Measurements from ENCODE around the gene ARHGEF7.

ARHGEF7 gene

DNA sequence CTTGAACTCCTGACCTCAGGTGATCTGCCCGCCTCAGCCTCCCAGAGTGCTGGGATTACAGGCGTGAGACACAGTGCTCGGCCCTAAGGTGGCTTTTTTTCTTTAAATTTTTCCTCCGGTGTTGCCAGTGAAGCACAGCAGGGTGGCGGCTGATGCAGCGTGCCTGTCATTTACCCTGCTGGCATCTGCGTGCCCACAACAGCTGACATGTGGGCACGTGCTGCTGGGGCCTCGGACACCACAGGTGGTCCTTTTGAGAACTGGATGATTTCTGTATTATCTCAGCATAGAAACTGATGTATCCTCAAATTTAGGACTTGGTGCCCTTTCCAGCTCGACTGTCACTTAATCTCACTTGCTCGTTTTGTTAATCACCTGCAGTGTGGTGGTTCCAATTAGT is 174.1 kb downstream of the ARHGEF7 start:
- TF ChIP-seq, protein P1, sequence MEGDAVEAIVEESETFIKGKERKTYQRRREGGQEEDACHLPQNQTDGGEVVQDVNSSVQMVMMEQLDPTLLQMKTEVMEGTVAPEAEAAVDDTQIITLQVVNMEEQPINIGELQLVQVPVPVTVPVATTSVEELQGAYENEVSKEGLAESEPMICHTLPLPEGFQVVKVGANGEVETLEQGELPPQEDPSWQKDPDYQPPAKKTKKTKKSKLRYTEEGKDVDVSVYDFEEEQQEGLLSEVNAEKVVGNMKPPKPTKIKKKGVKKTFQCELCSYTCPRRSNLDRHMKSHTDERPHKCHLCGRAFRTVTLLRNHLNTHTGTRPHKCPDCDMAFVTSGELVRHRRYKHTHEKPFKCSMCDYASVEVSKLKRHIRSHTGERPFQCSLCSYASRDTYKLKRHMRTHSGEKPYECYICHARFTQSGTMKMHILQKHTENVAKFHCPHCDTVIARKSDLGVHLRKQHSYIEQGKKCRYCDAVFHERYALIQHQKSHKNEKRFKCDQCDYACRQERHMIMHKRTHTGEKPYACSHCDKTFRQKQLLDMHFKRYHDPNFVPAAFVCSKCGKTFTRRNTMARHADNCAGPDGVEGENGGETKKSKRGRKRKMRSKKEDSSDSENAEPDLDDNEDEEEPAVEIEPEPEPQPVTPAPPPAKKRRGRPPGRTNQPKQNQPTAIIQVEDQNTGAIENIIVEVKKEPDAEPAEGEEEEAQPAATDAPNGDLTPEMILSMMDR (conservative IDR thresholded peaks at IDR 0.05): no peak
- no peak for TF ChIP-seq ZFX (IDR thresholded peaks at IDR 0.05)
- H3K27ac ChIP-seq: no peak overlapping the region

DNA sequence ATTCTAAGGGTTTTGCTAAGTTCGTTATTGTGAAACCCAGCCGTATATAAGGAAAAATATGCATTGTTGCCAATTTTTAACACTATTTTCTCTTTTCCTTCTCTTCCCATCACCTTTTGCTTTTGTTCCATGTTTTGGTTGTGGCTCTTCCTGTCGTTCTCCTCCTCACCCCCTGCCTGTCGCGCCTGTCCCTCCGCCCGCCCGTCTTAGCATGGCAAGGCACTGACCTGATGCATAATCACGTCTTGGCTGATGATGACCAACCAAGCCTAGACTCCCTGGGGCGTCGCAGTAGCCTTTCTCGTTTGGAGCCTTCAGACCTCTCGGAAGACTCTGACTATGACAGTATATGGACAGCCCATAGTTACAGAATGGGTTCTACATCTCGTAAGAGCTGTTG is 176.8 kb downstream of the ARHGEF7 start:
- TF ChIP-seq ZFX (IDR thresholded peaks at IDR 0.05): no peak
- TF ChIP-seq, protein P1 (conservative IDR thresholded peaks at IDR 0.05): no peak
- H3K27ac ChIP-seq: no peak overlapping the region

DNA sequence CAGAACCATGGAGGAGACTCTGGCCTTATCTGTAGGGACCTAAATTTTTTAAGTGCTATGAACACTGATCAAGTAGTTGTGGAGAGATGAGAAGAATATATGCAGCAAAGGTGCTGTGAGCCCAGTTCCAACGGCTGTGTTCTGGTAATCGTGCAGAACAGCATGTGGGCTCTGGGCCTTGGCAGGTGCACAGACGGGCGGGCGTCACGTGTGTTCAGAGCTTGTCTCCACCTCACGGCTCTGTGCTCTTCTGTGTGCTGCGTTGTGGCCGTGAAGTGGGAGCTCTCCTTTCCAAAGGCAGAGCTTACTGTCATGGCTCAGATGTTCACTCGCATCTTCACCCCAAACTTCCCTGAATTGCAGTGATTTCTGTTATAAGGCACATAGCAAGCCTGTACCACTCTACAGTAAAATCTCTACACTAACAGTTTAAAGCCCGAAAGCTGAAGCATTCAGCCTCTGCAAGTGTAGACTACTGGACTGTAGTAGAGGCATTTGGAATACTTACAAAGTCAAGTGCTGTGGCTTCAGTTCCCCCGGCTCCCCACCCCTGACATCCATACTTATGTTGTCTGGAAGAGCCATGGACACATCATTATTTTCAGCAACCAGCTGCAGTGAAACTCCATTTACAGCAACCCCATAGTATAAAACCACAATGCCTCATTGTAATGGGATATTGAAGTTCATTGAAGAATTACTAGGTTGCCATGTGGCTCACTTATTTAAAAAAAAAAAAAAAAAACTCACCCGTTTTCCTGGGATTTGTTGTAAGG is 177.8 kb downstream of the ARHGEF7 start:
- no peak for TF ChIP-seq ZFX (IDR thresholded peaks at IDR 0.05)
- TF ChIP-seq, protein P1 (conservative IDR thresholded peaks at IDR 0.05): no peak
- H3K27ac ChIP-seq: no peak overlapping the region

DNA sequence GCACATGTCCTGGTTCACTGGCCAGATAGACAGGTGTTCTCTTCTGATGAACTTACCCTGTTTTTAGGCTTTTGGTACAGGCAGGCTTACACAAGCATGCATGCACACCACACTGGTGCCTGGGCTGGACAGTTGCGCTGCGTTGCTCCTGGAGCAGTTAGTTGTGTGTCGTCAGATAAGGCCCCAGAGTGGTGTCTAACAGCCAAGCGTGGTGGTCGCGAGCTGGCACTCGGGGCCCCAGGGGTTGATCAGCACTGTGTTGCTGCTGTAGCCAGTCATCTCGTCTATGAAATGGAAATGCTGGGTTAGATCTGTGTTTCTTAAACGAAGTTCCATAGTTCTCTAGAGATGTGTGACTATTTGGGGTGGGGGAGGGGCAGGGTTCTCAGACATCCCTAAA is 180.8 kb downstream of the ARHGEF7 start:
- H3K27ac ChIP-seq: no peak overlapping the region
- no peak for TF ChIP-seq ZFX (IDR thresholded peaks at IDR 0.05)
- TF ChIP-seq, protein P1 (conservative IDR thresholded peaks at IDR 0.05): no peak

DNA sequence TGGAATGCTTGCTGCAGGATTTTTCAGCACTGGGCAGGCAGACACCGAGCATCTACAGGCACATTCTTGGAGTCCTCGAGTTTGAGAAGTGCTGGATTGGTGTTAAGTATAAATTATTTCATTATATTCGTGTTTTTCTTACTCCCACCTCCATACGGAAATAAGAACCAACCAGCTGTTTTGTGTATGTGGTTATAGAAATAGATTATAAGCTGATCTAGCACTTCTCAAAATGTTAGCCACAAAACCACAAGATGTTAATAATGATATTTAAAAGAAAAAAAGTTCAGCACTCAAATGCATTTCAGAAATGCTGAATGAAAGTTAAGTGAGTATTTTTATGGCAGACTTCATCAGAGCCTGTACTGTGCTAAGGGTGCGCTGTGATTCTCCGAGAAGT is 181.3 kb downstream of the ARHGEF7 start:
- H3K27ac ChIP-seq: no peak overlapping the region
- TF ChIP-seq ZFX (IDR thresholded peaks at IDR 0.05): no peak
- TF ChIP-seq, protein P1 (conservative IDR thresholded peaks at IDR 0.05): no peak

DNA sequence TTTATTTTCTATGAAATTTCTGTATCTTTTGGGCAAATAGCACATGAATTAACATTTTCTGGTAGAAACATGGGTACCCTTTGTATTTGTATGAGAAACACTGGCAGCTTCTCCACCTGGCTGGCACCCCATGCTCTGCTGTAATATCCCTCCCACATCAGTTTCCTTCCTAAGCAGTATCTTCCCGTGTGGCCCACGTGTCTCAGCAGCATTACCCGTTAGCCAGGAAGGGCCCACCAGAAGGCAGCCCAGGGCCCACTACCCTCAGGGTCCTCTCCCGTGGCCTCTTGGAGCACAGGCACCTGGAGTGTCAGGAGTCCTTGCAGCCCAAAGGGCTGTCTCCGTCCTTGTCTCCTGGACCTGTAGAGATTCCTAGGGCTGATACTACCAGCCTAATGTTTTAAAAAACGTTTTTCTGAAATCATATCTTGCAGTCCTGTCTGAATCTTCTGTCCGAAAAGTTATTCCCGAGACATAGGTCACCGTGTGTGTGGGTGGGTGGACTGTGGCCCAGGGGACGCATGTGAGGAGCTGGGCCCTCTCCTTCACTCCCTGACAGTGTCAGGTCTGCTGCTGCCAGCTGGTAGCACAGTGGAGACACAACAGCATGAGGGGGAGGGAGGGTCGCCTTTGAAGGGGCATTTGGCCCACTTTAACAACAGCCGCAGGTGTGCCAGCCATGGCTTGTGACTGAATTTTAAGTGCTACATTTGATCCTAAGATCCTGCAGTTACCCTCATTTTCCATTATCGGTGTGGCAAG is 183.3 kb downstream of the ARHGEF7 start:
- no peak for TF ChIP-seq ZFX (IDR thresholded peaks at IDR 0.05)
- TF ChIP-seq, protein P1 (conservative IDR thresholded peaks at IDR 0.05): no peak
- no peak overlapping the region for H3K27ac ChIP-seq

DNA sequence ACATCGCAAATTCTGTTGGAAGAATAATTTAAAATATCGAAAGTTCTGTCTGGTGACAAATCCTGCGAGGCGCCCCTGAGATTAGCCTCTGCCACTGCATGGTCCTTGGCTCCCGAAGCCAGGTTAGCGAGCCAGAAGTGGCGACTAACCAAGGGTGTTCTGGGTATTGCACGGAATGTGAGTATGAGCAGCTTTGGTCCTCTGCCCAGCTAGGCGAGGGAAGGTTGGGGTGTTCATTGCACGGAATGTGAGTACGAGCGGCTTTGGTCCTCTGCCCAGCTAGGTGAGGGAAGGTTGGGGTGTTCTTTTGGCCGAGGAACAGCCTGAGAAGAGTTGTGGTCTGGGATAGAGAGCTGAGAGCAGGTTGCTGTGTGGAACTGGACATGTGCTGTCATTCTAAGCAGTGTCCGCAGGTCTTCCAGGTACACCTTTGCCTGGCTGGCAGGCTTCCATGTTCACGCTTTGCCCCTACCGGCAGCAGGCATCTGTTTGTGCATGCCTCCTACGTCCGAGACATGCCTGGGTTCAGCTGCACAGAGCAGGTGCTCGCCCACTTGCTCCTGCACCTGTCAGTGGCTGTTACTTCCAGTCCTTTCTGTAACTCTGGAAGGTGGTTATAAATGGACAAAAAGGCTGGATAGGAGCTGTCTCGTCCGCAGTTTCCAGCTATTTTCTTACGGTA is 187.1 kb downstream of the ARHGEF7 start:
- H3K27ac ChIP-seq: no peak overlapping the region
- TF ChIP-seq ZFX (IDR thresholded peaks at IDR 0.05): no peak
- TF ChIP-seq, protein P1 (conservative IDR thresholded peaks at IDR 0.05): no peak

Measured in C4-2B (cell line).